Fibroblast of lung (primary cell): ENCODE measurements around the gene GNA12. TPM values are rescaled to one million over a fixed set of nuclear protein-coding genes. Genes with fewer than 3 reads are reported as not detected.

Experiments used
- polyA plus RNA-seq, 2 donors: library from polyadenylated mRNA; depleted of rRNA in 1 of 2; stranded (reverse) in 1 of 2; unstranded in 1 of 2; fragments of >200 nt; gene quantifications; 2 replicates each; pipeline ENCODE4 v1.2.1, GENCODE V29; 2011 to 2012; ENCODE audit warnings: missing spikeins in 1 of 2
- total RNA-seq: library from RNA; depleted of rRNA; stranded (reverse); fragments of >200 nt; gene quantifications from 2 replicates; pipeline ENCODE4 v1.2.1, GENCODE V29; 2014

Gene GNA12
- total and polyA plus RNA-seq, 2 donors (not counting 1 experiment from before 2014, with no cell fraction given) = 36.2 to 137 TPM

Other genes with a start within 250 kb of the GNA12 start
- 15.4 and 19.7 TPM in 2 replicates for gene TTYH3, start 212.3 kb downstream of the GNA12 start, total RNA-seq
- 17.4 and 24.5 TPM in 2 replicates for gene TTYH3, start 212.3 kb downstream of the GNA12 start, polyA plus RNA-seq
- gene AMZ1, start 156.1 kb downstream of the GNA12 start, total RNA-seq = 0.26 and 0.33 TPM in 2 replicates
- gene AMZ1, start 156.1 kb downstream of the GNA12 start, polyA plus RNA-seq = 0.23 and 0.26 TPM in 2 replicates
- gene CARD11, start 199.6 kb upstream of the GNA12 start, total RNA-seq = not detected in 2 replicates
- gene CARD11, start 199.6 kb upstream of the GNA12 start, polyA plus RNA-seq = 0.02 and 0.07 TPM in 2 replicates